ENCODE data around the gene RAP2A.

RAP2A gene

GRCh38 chr13:97496511-97496910, 62.5 kb downstream of the RAP2A start:
- no peak for DNase-seq

GRCh38 chr13:97497400-97497799, 63.4 kb downstream of the RAP2A start:
- DNase-seq: no peak

- DNase-seq: no peak
Measured at GRCh38 chr13:97498419-97498818, 64.5 kb downstream of the RAP2A start.

- DNase-seq: no peak
Measured at GRCh38 chr13:97499181-97499580, 65.2 kb downstream of the RAP2A start.

- no peak for DNase-seq
Measured at GRCh38 chr13:97502181-97502580, 68.2 kb downstream of the RAP2A start.

GRCh38 chr13:97502706-97503105, 68.7 kb downstream of the RAP2A start:
- DNase-seq: no peak

GRCh38 chr13:97505017-97505416, 71.0 kb downstream of the RAP2A start:
- no peak for DNase-seq

GRCh38 chr13:97506511-97506910, 72.5 kb downstream of the RAP2A start:
- DNase-seq: no peak

GRCh38 chr13:97512732-97513131, 78.8 kb downstream of the RAP2A start:
- DNase-seq: no peak

- DNase-seq: no peak
Measured at GRCh38 chr13:97515643-97516042, 81.7 kb downstream of the RAP2A start.

GRCh38 chr13:97517967-97518366, 84.0 kb downstream of the RAP2A start:
- no peak for DNase-seq

Data from effector CD4-positive, alpha-beta T cell (primary cell).